ENCODE results near the gene STAT6. TPM values are rescaled to one million over a fixed set of nuclear protein-coding genes. Genes with fewer than 3 reads are reported as not detected.
"Not testable (repeated sequence)": the region's sequence is repeated elsewhere in the genome, so short reads cannot be mapped to it uniquely, and the experiment has no call there.

The STAT6 gene
- polyA plus RNA-seq, 1 donor = 43.1 TPM

DNA sequence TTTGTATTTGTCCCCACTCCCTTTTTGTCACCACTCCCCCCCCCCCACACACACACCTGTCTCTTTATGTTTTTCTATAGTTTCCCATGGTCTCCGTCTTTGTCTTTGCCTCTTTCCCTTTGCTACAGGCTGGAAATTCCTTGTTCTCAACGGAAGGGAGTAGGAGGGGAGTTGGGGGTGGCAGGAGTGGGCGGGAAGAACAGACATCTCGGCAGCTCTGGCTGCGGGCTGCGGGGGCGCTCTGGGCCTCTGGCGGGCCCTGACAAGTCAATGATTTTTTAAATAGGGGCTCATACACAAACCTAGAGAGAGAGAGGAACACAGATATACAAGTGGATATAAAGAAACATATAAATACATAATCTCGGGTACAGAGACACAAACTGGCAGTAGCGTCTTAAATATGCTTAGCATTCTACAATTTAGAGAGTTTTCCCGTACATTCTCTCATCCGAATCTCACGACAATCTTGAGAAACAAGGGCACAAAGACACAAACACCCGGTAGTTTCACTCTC is 24.6 kb downstream of the STAT6 start:
- peak; percentile 75 for DNase-seq

DNA sequence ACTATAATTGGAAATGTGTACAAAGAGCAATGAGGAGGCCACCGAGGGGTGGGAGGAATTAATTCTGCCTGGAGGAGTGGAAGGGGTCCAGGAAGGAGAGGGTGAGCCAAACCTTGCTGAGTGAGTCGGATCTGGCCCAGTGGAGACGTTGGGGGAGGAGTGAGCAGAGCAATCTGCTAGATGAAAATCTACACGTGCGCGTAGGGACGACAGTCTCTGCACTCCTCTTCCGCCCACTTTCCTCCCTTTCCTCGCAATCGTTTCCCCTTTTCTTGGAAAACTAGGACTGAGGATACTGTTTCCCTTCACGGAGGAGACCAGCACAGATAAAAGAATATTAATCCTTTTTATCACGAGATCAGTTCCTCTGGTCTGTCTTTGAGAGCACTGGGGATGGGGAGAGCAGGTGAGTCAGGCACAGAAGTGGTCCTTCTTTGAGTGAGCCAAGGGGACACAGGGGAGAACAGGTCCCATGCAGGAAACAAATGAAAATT is 25.1 kb downstream of the STAT6 start:
- DNase-seq = peak; percentile 71

DNA sequence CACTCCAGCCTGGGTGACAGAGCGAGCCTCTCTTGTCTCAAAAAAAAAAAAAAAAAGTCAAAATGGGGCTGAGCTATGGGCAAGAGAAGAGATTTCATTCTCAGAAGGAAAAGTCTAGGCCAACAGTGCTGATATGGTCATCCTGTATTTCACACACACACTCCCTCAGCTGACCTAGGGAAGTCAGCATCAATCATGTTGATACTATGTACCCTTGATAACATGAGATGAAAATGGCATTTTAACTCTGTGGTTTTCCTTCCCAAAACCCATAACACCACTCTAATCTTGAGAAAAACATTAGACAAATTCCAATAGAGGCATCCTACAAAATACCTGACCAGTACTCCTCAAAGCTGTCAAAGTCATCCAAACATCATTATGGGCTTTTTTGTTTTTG is 30.3 kb downstream of the STAT6 start:
- DNase-seq = no peak

DNA sequence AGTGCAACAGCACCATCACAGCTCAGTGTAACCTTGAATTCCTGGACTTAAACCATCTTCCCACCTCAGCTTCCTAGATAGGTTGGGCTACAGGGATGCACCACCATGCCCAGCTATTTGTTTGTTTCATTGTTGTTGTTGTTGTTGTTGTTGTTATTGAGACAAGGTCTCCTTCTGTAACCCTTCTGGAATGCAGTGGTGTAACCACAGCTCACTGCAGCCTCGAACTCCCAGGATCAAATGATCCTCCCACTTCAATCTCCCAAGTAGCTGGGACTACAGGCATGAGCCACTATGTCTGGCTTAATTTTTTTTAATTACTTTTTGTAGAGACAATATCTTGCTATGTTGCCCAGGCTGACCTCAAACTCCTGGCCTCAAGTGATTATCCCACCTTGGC is 31.3 kb downstream of the STAT6 start:
- no peak for DNase-seq

DNA sequence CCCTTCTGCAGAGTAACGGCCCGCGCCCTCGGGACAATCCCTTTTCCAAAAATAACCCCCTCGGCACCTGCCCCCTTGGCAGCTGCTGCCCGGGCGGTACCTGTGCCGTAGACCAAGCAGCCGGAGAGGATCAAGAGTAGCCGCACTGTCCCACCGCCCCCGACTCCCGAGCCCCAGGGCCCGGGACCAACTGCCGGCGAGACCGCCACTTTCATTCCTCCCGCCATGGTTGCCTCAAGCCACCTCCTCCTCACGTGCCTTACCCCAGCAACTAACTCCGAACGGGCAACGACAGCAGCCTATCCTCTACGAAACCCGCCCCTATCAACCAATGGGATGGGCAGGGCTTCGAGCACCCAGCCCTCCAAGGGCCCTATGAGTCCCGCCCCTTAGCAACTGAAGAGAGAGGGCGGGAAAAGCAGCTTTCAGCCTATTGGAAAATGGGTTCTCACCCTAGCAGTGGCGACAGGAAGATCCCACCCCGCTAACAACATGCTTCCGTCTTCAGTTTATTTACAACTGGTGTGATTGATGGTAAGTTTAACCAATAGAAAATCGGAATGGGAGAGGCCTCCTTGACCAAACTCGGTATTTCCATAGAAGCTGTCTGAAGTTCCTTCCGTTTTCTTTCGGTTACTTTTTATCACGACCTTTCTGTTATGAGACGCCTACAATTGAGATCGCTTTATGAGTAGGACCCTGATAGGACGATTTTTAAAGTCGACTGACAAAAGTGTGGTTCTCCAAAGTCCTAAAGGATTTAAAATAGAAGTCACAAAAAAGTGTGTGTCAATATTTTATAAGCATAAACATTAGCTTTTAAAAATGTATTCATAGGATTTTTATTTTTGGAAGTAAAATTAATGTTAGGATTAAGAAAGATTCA is 32.4 kb downstream of the STAT6 start, which contains the start of gene NEMP1:
TSS of gene NEMP1 (minus strand) at position 273 of the 886 bp plus-strand sequence. CDS start at position 227, 46 bp downstream.
- peak; percentile 98 for DNase-seq

DNA sequence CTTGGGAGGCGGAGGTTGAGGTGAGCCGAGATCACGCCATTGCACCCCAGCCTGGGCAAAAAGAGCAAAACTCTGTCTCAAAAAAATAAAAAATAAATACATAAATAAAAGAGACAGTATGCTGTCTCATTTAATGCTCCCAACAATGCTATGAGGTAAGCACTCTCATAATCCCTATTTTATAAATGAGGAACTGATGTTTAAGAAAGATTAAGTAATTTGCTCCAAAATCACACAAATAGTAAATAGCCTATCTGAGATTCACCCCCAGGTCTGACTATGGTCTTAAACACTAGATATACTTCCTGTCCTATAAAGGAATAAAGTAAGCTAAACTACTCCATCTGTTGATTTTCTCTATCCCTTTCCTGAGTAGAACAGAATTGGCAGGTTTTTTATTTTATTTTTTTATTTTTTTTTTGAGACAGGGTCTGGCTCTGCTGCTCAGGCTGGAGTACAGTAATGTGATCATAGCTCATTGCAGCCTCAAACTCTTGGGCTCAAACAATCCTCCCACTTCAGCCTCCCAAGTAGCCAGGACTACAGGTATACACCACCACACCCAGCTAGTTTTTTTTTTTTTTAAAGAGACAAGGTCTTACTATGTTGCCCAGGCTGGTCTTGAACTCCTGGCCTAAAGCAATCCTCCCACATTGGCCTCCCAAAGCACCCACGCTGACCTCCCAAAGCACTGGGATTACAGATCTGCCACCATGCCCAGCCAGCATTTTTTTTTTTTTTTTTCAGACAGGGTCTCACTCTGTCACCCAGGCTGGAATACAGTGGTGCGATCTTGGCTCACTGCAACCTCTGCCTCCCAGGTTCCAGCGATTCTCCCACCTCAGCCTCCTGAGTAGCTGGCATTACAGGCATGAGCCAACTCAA is 37.4 kb downstream of the STAT6 start:
- not testable (repeated sequence) for DNase-seq

DNA sequence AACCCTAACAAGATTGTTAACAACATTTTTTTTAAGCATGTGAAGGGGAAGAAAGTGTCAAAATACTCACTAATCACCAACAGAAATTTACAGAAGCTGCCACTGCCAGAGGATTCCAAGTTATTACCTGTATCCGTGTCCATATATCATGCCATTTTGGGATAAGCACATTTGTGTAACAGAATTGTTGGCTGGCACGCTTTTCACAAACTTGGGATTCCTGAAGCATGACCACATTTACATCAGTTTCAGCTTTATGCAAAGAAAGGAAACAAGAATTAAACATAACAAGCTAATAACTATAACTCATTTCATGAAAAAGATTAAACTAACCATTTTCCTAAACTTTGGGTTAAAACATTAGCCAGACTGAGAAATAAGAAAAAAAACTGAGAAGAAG is 38.5 kb downstream of the STAT6 start:
- DNase-seq = no peak

DNA sequence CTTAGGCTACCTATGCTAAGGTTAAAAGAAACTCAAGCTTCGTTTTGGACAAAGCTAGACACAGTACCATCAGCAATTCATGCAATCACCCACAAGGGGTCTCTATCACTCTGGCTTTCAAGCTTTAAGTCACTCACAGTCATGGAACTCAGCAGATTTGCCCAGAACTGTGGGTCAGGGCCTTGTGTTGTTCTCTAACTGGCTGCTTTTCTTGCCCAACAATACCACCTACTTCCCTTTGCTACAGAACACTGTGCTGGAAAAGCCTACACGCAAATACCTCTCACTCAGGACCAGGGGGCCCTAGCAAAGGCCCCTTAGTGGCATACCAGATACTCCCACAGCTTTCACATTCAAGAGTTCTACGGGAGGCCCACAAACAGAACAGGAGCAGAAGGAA is 41.6 kb downstream of the STAT6 start:
- DNase-seq = peak; percentile 77

DNA sequence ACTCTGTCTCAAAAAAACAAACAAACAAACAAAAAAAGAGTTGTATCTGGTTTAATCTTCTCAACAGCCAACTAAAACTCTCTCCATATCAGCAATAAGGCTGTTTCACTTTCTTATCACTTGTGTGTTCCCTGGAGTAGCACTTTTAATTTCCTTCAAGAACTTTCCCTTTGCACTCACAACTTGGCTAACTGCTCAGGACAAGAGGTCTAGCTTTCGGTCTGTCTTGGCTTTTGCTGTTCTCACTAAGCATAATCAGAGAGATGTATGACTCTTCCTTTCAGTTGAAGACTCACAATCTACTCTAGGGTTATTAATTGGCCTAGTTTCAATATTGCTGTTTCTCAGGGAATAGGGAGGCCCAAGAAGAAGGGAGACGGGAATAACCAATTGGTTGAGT is 44.9 kb downstream of the STAT6 start:
- DNase-seq = no peak

DNA sequence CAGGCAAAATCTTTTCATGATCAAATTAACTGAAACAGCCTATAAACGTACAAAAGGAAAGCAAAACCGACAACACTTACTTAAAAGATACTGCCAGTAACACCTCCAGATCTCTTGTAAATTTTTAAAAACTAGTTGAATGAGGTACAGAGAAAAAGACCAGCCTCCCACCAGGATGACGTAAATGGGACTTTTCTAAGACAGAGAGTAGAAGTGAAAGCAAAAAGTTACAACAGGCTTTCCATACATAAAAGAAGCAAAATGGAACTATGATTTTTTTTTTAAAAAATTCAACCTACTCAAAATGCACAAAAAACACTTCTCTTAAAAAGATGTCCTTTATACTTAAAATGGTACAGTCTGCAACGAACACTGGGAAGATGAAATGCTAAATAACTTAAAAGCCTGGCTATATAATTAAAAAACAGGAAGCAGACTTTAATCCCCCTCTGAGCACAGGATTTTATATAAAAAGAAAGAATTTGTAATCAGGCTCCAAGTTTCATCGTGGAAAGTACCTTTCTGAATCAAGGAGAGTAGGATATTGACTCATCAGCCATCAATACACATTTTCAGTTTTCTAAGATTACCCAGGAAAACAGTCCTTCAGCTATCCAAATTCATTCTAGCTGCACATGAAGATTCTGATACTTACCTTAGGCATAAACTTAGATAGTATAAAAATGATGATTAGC is 47.0 kb downstream of the STAT6 start:
- no peak for DNase-seq

DNA sequence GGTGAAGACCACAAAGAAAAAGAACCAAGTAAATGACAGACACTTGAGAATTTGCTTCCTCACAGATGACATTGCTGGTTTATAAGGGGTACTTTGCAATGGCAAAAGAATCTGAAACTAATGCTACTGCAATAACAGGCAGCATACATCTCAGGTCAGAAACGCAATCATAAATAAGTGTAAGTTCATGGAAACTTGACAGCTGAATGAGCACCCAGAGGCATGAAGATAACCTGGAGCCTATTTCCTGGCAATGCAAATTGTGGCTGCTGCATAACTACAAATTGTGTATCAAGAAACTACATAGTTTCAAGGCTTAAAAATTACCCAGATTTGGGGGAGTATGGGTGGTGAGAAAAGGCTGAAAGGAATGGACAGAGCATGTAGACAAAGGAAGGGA is 52.7 kb downstream of the STAT6 start:
- no peak for DNase-seq

DNA sequence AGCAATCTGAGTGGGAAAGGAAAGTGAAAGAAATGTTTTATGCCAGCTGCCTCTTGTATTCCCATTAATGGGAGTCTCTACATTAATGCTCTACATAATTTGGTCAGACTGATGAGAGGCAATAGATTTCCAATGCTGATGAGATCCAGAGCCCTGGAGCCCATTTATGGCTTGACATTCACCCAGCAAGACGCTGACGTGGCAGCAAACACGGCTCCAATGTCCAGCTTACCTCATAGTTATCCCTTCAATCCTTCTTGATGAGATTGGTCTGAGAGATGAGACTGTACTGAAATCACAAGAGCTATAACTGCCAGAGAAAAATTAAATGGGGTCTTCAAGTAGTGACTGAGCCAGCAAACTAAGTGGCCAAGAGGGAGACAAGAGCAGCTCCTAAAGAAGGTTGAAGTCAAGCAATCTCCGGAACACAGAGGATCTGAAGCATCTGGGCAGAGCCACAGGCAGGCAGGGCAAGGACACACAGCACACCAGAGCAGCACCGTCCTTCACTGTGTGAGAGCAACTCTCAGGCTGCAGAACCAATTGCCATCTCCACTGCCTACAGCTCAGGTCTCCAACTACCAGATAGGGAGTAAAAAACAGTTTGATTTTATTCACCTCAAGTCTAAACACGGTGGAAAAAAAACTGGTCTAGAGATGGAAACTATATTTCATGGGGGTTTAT is 54.0 kb downstream of the STAT6 start:
- DNase-seq = no peak

DNA sequence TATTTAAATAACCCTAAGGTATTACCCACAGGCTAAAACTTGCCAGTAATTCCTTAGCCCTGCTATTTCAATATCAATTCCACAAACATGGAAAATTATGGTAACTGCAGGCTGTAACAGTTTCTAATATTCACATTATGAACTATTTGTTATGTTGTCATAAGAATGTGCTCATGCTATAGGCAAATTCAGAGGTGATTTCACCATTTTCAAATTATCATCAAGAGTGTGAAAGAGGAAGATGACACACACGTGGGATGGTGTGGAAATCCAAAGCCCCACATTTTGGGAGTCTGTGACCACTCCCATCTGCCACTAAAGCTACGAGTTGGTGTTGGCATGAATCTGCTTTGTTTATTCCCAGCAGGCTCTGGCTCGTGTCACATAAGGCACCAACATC is 55.3 kb downstream of the STAT6 start:
- DNase-seq = no peak

DNA sequence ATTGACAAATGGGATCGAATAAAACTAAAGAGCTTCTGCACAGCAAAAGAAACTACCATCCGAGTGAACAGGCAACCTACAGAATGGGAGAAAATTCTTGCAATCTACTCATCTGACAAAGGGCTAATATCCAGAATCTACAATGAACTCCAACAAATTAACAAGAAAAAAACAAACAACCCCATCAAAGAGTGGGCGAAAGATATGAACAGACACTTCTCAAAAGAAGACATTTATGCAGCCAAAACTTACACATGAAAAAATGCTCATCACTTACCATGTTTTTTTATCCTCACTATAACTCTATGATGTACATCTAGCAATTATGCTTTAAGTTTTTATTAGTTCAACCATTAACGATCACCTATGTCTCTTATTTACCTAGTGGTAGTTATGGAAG is 57.3 kb downstream of the STAT6 start:
- DNase-seq = not testable (repeated sequence)

DNA sequence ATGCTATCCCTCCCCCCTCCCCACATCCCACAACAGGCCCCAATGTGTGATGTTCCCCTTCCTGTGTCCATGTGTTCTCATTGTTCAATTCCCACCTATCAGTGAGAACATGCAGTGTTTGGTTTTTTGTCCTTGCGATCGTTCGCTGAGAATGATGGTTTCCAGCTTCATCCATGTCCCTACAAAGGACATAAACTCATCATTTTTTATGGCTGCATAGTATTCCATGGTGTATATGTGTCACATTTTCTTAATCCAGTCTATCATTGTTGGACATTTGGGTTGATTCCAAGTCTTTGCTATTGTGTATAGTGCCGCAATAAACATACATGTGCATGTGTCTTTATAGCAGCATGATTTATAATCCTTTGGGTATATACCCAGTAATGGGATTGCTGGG is 58.0 kb downstream of the STAT6 start:
- DNase-seq = not testable (repeated sequence)

DNA sequence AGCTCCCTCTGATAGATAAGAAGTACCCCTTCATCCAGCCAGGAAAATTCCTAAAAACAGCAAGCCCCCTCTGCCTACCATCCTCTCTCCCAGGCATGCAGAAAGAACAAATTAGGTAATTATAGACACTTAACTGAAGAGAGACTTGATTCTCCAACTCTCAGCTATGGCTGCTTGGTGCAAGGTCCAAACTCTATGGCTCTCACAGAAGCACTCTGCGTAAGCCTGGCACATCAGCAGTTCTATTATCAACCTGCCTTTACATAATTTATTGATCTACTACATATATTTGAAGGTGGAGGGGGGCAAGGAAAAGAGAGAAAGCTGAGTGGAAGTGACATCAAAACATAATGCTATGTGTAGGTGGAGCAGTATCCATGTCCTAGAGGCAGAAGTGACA is 60.2 kb downstream of the STAT6 start:
- no peak for DNase-seq

DNA sequence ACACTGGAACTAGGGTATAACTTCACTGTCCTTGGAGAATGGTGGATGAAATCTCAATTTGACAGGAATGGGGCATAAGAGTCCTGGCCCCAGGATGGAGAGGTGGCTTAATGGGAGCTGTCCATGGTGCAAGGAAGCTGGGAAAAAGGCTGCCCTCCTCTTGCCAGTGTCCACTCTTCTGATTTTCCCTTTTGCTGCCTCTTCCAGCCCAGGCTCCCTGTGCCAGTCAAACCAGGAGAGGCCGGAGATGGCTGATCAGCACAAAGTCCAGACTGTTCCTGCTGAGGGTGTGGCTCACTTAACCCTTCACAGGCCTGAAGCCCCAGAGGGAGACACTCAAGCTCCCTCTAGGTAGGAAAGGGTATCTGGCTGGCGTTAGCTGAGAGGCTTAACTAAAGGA is 61.3 kb downstream of the STAT6 start, which contains the start of gene MYO1A:
TSS of gene MYO1A (minus strand) at position 240 of the 400 bp plus-strand sequence. CDS start 1,806 bp downstream, outside the sequence.
- no peak for DNase-seq

DNA sequence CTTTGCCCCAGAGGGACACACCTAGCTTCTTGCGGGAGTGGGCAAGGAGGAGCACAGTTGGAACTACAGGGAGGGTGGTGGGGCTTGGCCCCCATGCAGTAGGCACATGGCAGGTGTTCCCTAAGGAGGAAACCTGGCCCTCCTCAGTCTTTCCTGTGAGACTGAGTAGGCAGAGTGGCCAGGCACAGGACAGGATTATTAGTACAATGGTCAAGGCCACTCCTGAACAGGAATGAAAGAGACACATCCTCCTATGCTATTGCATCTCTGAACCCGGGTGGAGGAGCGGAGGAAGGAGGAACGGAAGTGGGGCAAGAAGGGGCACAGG is 62.1 kb downstream of the STAT6 start:
- DNase-seq = no peak

DNA sequence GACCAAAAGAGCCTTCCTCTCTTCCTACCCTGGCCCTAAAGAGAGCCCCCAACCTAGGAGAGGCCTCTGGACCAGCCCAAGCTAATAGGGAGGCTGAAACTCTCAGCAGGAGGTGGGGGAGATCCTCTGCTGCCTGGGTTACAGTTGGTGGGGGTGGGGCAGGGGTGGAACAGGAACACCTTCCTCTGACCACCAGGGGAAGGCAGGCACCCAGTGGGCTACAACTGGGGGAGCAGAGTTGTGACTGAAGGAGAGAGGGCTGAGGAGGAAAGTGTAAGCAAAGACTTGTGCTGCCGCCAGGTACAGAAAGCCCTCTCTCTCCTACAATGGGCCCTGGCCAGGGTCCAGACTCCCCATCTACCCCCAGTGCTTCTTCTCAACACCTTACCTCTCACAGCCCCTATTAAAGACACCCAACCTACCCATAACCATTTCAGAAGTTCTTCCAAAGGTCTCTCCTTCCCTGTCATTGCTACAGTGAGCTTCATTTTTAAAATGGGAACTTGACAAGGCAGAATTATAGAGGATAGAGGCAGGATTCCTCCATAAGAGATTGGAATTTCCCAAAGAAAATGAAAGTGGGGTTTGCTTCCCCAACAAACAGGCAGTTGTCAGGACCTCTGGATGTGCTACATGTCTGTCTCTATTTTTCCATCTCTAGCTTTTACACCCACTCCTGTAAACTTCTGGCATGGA is 62.6 kb downstream of the STAT6 start:
- no peak for DNase-seq

DNA sequence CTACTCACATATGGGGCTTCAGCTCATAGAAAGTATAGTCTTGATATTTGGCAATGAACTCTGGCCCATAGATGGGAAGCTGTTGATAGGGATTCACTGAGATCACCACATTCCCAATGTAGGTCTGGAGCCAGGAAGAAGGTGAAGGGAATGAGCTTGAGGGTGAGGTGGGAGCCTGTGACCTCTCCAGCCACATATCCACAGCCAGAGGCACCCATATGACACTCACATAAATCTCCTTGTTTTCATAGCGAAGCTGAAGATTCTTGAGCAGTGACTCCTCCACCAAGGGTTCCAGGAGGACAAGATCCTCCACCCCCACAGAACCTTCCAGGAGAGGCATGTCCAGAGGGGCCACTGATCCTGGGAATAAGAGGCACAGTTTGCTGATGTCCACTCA is 63.2 kb downstream of the STAT6 start:
- DNase-seq = no peak

Data from hindlimb muscle (tissue), 1 donor.